Uterus (tissue), 2 donors: ENCODE results near the gene MTF1.

Source experiments
- POLR2A ChIP-seq, 2 donors: fragments of 450-650 bp; IDR thresholded peaks; one replicate each; pipeline ENCODE4 v1.6.1; 2016; ENCODE audit warnings: antibody characterized with exemption in 2 of 2, mild to moderate bottlenecking in 1 of 2, moderate library complexity in 1 of 2
- TF ChIP-seq, protein P1 (sequence below), 4 experiments: fragments of 200-600 bp in 2 of 4; fragments of 450-650 bp in 2 of 4; sonication (generic) in 2 of 4; IDR thresholded peaks; one replicate each; pipeline ENCODE4 v1.5.1; 2016 to 2019; ENCODE audit warnings: antibody characterized with exemption in 4 of 4, mild to moderate bottlenecking in 2 of 4, moderate library complexity in 1 of 4

GRCh38 chr1:37778654-37779053, 80.7 kb downstream of the MTF1 start:
- TF ChIP-seq, protein P1, sequence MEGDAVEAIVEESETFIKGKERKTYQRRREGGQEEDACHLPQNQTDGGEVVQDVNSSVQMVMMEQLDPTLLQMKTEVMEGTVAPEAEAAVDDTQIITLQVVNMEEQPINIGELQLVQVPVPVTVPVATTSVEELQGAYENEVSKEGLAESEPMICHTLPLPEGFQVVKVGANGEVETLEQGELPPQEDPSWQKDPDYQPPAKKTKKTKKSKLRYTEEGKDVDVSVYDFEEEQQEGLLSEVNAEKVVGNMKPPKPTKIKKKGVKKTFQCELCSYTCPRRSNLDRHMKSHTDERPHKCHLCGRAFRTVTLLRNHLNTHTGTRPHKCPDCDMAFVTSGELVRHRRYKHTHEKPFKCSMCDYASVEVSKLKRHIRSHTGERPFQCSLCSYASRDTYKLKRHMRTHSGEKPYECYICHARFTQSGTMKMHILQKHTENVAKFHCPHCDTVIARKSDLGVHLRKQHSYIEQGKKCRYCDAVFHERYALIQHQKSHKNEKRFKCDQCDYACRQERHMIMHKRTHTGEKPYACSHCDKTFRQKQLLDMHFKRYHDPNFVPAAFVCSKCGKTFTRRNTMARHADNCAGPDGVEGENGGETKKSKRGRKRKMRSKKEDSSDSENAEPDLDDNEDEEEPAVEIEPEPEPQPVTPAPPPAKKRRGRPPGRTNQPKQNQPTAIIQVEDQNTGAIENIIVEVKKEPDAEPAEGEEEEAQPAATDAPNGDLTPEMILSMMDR (IDR thresholded peaks at IDR 0.05), result no peak
- TF ChIP-seq POLR2A (IDR thresholded peaks at IDR 0.05), result no peak
